ENCODE results near the gene DNAJB8.

- TF ChIP-seq CTCF (IDR thresholded peaks at IDR 0.05) (no peak), POLR2A (IDR thresholded peaks at IDR 0.05) (no peak), EP300 (IDR thresholded peaks at IDR 0.05) (no peak), POLR2AphosphoS5 (IDR thresholded peaks at IDR 0.05) (no peak)
Measured at GRCh38 chr3:128449111-128449638, 17.5 kb downstream of the DNAJB8 start.
